HG03025 (cell line): ENCODE results near the gene PCGF5.
"Not testable (repeated sequence)": the region's sequence is repeated elsewhere in the genome, so short reads cannot be mapped to it uniquely, and the experiment has no call there.

Experiments
- ATAC-seq: cut with Tn5 transposase; IDR thresholded peaks from one replicate; pipeline ENCODE4 v1.9.1; 2021; ENCODE audit warnings: mild to moderate bottlenecking, moderate library complexity; ENCODE audit not compliant: unreplicated experiment, low FRiP score

Gene PCGF5

DNA sequence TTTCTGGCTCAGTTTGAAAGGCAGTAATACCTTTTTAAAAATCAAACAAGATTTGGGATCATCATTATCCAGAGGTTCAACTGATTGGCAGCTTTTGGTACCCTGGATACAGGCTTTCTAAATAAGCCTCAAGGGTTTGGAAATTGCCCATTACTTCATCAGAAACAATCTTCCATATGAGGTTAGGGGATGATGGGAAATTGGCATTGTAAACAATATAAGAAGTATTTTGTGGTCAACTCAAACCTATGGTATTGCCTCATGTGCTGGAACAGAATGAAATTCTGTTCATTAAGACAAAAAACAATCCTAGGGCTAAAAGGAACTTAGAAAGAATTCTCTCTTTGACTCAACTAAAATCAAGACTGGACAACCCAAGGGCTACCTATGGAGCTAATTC is 97.1 kb downstream of the PCGF5 start:
- no peak for ATAC-seq

DNA sequence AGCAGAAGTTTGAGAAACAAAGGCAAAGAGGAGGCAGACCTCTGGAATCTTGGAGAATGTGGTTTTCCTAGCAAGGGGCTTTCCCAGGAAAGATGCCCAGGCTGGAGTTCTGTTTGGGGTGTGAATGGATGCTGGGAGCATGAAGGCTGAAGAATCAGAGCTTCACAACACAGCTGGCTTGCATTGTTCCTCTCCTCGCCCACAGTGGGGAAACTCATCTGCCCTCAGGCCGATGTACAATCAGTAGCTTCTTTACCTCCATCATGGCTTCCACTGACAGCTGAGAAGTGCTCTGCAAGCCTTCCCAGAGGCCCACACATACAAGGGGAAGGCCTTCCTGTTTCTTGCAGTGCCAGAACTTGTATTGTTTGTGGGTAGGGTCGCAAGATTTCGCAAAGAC is 98.9 kb downstream of the PCGF5 start:
- ATAC-seq, result no peak

DNA sequence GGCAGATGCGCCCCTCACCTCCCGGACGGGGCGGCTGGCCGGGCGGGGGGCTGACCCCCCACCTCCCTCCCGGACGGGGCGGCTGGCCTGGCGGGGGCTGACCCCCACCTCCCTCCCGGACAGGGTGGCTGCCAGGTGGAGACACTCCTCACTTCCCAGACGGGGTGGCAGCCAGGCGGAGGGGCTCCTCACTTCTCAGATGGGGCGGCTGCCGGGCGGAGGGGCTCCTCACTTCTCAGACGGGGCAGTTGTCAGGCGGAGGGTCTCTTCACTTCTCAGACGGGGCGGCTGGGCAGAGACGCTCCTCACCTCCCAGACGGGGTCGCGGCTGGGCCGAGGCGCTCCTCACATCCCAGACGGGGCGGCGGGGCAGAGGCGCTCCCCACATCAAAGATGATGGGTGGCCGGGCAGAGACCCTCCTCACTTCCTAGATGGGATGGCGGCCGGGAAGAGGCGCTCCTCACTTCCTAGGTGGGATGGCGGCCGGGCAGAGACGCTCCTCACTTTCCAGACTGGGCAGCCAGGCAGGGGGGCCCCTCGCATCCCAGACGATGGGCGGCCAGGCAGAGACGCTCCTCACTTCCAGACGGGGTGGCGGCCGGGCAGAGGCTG is 102.9 kb downstream of the PCGF5 start:
- not testable (repeated sequence) for ATAC-seq

DNA sequence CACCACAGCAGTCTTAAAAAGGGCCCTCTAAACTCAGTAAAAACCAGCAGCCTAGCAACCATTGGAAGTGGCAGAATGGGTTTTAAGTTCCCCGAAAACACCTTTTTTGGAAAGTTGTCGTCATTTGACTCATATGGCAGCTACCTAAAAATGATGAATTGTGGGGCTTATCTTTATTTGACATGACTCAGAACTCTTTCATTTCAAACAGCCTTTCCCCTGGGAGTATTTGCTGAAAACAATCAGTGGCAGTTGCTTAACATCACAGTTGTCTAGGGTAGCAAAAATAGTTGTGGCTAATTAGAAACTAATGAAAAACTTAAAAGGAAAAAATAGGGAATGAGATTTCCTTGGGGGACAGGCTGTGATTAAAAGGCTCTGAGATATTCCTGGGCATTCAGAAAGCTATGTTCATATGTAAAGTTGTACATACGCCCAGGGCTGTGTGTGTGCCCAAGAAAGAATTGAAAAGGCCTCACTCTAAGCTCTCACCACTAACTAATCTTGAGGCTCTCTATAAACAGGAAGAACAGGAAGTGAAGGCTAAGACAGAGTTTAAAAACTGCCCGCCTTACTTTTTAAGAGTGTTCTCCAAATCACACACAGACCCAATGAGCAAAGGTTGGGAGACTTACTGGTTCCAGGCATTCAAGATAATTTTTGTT is 108.0 kb downstream of the PCGF5 start:
- ATAC-seq, result no peak
